Pancreas (tissue), 10 donors: ENCODE measurements around the gene MSX1. TPM values are rescaled to one million over a fixed set of nuclear protein-coding genes. Genes with fewer than 3 reads are reported as not detected.

Experiments
- ATAC-seq, 4 donors: fragments of 200-7000 bp; cut with Tn5 transposase; one replicate each; pipeline versions ENCODE4 v1.8.0 to v1.9.1; 2020; ENCODE audit warnings: mild to moderate bottlenecking in 4 of 4, moderate library complexity in 4 of 4
- DNase-seq, 6 donors: peaks; one replicate each; pipeline ENCODE4 v3.0.0-alpha.2; 2020
- FAIRE-seq: peaks from 2 replicates; lab custom pipeline; 2012; peaks lifted over from hg19 to GRCh38; lab: Jason Lieb, UNC
- H3K27ac ChIP-seq, 4 donors: fragments of 200-600 bp; sonication (generic); 1 replicate in 3 of 4; 2 replicates in 1 of 4; pipeline versions ENCODE4 v1.5.0 to v1.8.0; 2020
- H3K27me3 ChIP-seq, 4 donors: fragments of 200-600 bp; one replicate each; pipeline ENCODE4 v1.8.0; 2021
- H3K36me3 ChIP-seq, 3 donors: fragments of 200-600 bp; sonication (generic) in 1 of 3; one replicate each; pipeline versions ENCODE4 v1.5.0 to v1.8.0; 2020 to 2021
- H3K4me1 ChIP-seq, 3 donors: fragments of 200-600 bp; one replicate each; pipeline ENCODE4 v1.8.0; 2021
- H3K4me3 ChIP-seq, 4 donors: fragments of 200-600 bp; sonication (generic) in 2 of 4; one replicate each; pipeline versions ENCODE4 v1.5.0 to v1.8.0; 2020 to 2021
- H3K9me3 ChIP-seq, 4 donors: fragments of 200-600 bp; one replicate each; pipeline ENCODE4 v1.8.0; 2021
- WGBS, 2 donors: extraction: QIAGEN DNeasy Blood & Tissue Kit; methylation state at CpG; one replicate each; pipeline ENCODE4 v1.1.7; 2013; 5-methylcytosine and 5-hydroxymethylcytosine counted together
- intact Hi-C, 3 donors: fragments of 100-400 bp; cut with DNase I; formaldehyde crosslinking; loops; one replicate each; pipeline versions ENCODE4 v1.11.1 to v1.14.2; 2022
- polyA plus RNA-seq, 2 donors: library from polyadenylated mRNA; stranded (reverse); fragments of 200-250 nt; gene quantifications; one replicate each; pipeline ENCODE4 v1.2.3, GENCODE V29; 2013
- total RNA-seq, 6 donors: library from RNA; stranded (reverse); fragmentation: NEBNext Ultra II Directional in 4 of 6; extraction: Animal tissue kit (Norgen Biotek cat#: 25700) in 4 of 6; gene quantifications; one replicate each; pipeline versions ENCODE4 v1.2.1 to v1.2.4, GENCODE V29; 2021 to 2023
- TF ChIP-seq, protein P1 (sequence below), 4 donors: fragments of 200-600 bp; sonication (generic) in 3 of 4; IDR thresholded peaks; one replicate each; pipeline versions ENCODE4 v1.5.0 to v1.8.0; 2021; ENCODE audit warnings: antibody characterized with exemption in 4 of 4
- donor health status: healthy with polysubstance abuse.
- donor health status: DM: no; HTN: no; CAD: no; lungs with moderate emphysema.
- donor health status: DM: no; HTN: no; CAD: no.
- donor health status: control.
- donor health status: control.
- donor health status: Bipolar disorder and iron deficiency.
- donor health status: DM: yes; HTN: yes; CAD: no.
- donor health status: DM: no; HTN: no; CAD: no.
- donor health status: DM: no; HTN: no; CAD: no.
- donor health status: DM: yes; HTN: yes; CAD: no.

MSX1 gene
- total and polyA plus RNA-seq, 8 donors, result 0.51 to 2.7 (median 1.3) TPM

DNA sequence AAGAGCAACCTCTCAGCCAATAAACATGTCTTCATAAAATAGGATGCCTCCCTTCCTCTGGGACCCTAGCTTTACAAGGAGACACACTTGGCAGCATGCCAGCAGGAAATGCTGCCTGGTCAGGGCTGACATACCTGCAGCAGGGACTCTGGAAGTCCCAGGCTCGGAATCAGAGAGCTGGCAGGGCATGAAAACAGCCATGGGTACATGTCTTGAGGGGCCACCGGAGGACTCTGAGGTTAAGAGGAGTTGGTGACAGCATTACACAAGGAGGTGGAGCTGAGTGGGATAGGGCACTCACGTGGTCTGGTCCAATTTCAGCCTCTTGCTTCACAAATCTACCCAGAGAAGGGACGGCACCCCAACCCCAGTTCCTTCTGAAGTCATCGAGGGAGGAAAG, 15.7 kb downstream of the MSX1 start:
- ATAC-seq (no peak), DNase-seq (no peak), FAIRE-seq (no peak)
- Histone ChIP-seq H3K36me3 (no peaks in the 10 kb centered on the region), H3K4me1 (no peaks in the 10 kb centered on the region), H3K27ac (no peak overlapping the region), H3K27me3 (peaks cover 0 to 31% (median 0%) of the 10 kb centered on the region in 4 donors), H3K9me3 (no peaks in the 10 kb centered on the region), H3K4me3 (no peak overlapping the region)
- intact Hi-C loops, result no loop called here
- TF ChIP-seq, protein P1, sequence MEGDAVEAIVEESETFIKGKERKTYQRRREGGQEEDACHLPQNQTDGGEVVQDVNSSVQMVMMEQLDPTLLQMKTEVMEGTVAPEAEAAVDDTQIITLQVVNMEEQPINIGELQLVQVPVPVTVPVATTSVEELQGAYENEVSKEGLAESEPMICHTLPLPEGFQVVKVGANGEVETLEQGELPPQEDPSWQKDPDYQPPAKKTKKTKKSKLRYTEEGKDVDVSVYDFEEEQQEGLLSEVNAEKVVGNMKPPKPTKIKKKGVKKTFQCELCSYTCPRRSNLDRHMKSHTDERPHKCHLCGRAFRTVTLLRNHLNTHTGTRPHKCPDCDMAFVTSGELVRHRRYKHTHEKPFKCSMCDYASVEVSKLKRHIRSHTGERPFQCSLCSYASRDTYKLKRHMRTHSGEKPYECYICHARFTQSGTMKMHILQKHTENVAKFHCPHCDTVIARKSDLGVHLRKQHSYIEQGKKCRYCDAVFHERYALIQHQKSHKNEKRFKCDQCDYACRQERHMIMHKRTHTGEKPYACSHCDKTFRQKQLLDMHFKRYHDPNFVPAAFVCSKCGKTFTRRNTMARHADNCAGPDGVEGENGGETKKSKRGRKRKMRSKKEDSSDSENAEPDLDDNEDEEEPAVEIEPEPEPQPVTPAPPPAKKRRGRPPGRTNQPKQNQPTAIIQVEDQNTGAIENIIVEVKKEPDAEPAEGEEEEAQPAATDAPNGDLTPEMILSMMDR (IDR thresholded peaks at IDR 0.05), result no peak
- WGBS, 2 donors, result 20 to 25% methylated on average over 5 of the region's 5 CpGs

- H3K27me3 ChIP-seq, result peaks cover 0 to 27% (median 0%) of the 10 kb centered on the region in 4 donors
- no peak for FAIRE-seq
- intact Hi-C loops, result no loop called here
Measured at GRCh38 chr4:4875611-4876010, 16.1 kb downstream of the MSX1 start.

GRCh38 chr4:4876945-4877661, 17.6 kb downstream of the MSX1 start:
- no peaks in the 10 kb centered on the region for H3K36me3 ChIP-seq
- H3K27me3 ChIP-seq, result peaks cover 0 to 12% (median 0%) of the 10 kb centered on the region in 4 donors
- FAIRE-seq (no peak), DNase-seq (no peak), ATAC-seq (no peak)
- no peaks in the 10 kb centered on the region for H3K9me3 ChIP-seq
- H3K4me1 ChIP-seq, result no peaks in the 10 kb centered on the region
- TF ChIP-seq, protein P1 (IDR thresholded peaks at IDR 0.05), result no peak
- intact Hi-C loops, result no loop called here
- no peak overlapping the region for H3K4me3 ChIP-seq
- H3K27ac ChIP-seq, result no peak overlapping the region
- WGBS, 2 donors, result 61 to 80% methylated on average over 12 of the region's 12 CpGs

More at GRCh38 chr4:4875611-4876010, 16.1 kb downstream of the MSX1 start:
- Histone ChIP-seq H3K27ac (no peak overlapping the region), H3K4me3 (no peak overlapping the region), H3K9me3 (no peaks in the 10 kb centered on the region), H3K4me1 (no peaks in the 10 kb centered on the region), H3K36me3 (no peaks in the 10 kb centered on the region)
- TF ChIP-seq, protein P1 (IDR thresholded peaks at IDR 0.05), result no peak
- DNase-seq (no peak), ATAC-seq (no peak)
- WGBS, 2 donors, result 36 to 42% methylated on average over 5 of the region's 5 CpGs

- FAIRE-seq (no peak), DNase-seq (no peak), ATAC-seq (no peak)
- 52 to 63% methylated on average over 2 of the region's 2 CpGs for WGBS, 2 donors
- Histone ChIP-seq H3K4me3 (no peak overlapping the region), H3K27ac (no peak overlapping the region), H3K27me3 (peaks cover 0 to 7% (median 0%) of the 10 kb centered on the region in 4 donors), H3K36me3 (no peaks in the 10 kb centered on the region), H3K4me1 (no peaks in the 10 kb centered on the region), H3K9me3 (no peaks in the 10 kb centered on the region)
- TF ChIP-seq, protein P1 (IDR thresholded peaks at IDR 0.05), result no peak
- intact Hi-C loops, result no loop called here
Measured at GRCh38 chr4:4880492-4880891, 21.0 kb downstream of the MSX1 start.

- no peaks in the 10 kb centered on the region for H3K27me3 ChIP-seq
- H3K9me3 ChIP-seq, result no peaks in the 10 kb centered on the region
- ATAC-seq, result no peak
- no peaks in the 10 kb centered on the region for H3K36me3 ChIP-seq
- H3K27ac ChIP-seq, result no peak overlapping the region
- H3K4me1 ChIP-seq, result no peaks in the 10 kb centered on the region
- WGBS, 2 donors, result 52 to 64% methylated on average over 2 of the region's 2 CpGs
- intact Hi-C loops, result no loop called here
- H3K4me3 ChIP-seq, result no peak overlapping the region
- TF ChIP-seq, protein P1 (IDR thresholded peaks at IDR 0.05), result no peak
- DNase-seq, result no peak
- no peak for FAIRE-seq
Measured at GRCh38 chr4:4881432-4881831, 22.0 kb downstream of the MSX1 start.
